Tibial artery (tissue), 4 donors: ENCODE results near the gene ZBTB7C.

Experiments
- DNase-seq, 2 donors: peaks; one replicate each; pipeline ENCODE4 v3.0.0-alpha.2; 2019
- H3K27ac ChIP-seq, 2 donors: fragments of 200-600 bp; sonication (generic) in 1 of 2; 1 replicate in 1 of 2; 2 replicates in 1 of 2; pipeline ENCODE4 v1.5.1; 2018 to 2019; ENCODE audit warnings: mild to moderate bottlenecking in 1 of 2
- H3K27me3 ChIP-seq, 2 donors: fragments of 200-600 bp; sonication (generic) in 1 of 2; one replicate each; pipeline versions ENCODE4 v1.5.1 to v1.6.0; 2016 to 2019
- H3K36me3 ChIP-seq, 3 donors: fragments of 200-600 bp; sonication (generic) in 2 of 3; one replicate each; pipeline ENCODE4 v1.5.1; 2016 to 2019; ENCODE audit warnings: mild to moderate bottlenecking in 2 of 3
- H3K4me1 ChIP-seq, 4 donors: fragments of 200-600 bp; sonication (generic) in 2 of 4; 1 replicate in 3 of 4; 2 replicates in 1 of 4; pipeline ENCODE4 v1.5.1; 2016 to 2019
- H3K4me3 ChIP-seq, 2 donors: fragments of 200-600 bp; sonication (generic) in 1 of 2; 1 replicate in 1 of 2; 2 replicates in 1 of 2; pipeline ENCODE4 v1.5.1; 2018 to 2019; ENCODE audit warnings: mild to moderate bottlenecking in 2 of 2
- H3K9me3 ChIP-seq, 3 donors: fragments of 200-600 bp; sonication (generic) in 1 of 3; one replicate each; pipeline ENCODE4 v1.5.1; 2016 to 2019
- CTCF ChIP-seq, 2 experiments: fragments of 200-600 bp in 1 of 2; fragments of 450-650 bp in 1 of 2; IDR thresholded peaks; one replicate each; pipeline ENCODE4 v1.5.1; 2017 to 2019; ENCODE audit warnings: antibody characterized with exemption in 2 of 2, mild to moderate bottlenecking in 1 of 2, moderate library complexity in 1 of 2
- intact Hi-C: fragments of 100-400 bp; cut with DNase I; formaldehyde crosslinking; loops from one replicate; pipeline ENCODE4 v1.15.0; 2023; ENCODE audit warnings: low total_unique reads

ZBTB7C gene

GRCh38 chr18:48154828-48155227, 254.4 kb downstream of the ZBTB7C start:
- DNase-seq = no peak
- H3K4me3 ChIP-seq = no peak overlapping the region
- no peaks in the 10 kb centered on the region for H3K27me3 ChIP-seq
- no peak for TF ChIP-seq CTCF (IDR thresholded peaks at IDR 0.05)
- peaks cover 0 to 38% (median 15%) of the 10 kb centered on the region in 4 donors for H3K4me1 ChIP-seq
- intact Hi-C loops = loop anchor here (10.0 kb wide), 1 partner anchor 260 kb away; no protein-coding TSS in a partner anchor
- H3K9me3 ChIP-seq = no peaks in the 10 kb centered on the region
- H3K27ac ChIP-seq = no peak overlapping the region
- H3K36me3 ChIP-seq = no peaks in the 10 kb centered on the region

- Histone ChIP-seq H3K4me1 (peaks cover 0 to 33% (median 15%) of the 10 kb centered on the region in 4 donors), H3K36me3 (no peaks in the 10 kb centered on the region), H3K27ac (peak overlapping the region; percentile 32 to 55), H3K27me3 (no peaks in the 10 kb centered on the region), H3K4me3 (no peak overlapping the region), H3K9me3 (no peaks in the 10 kb centered on the region)
- no peak for TF ChIP-seq CTCF (IDR thresholded peaks at IDR 0.05)
- intact Hi-C loops = loop anchor here (10.0 kb wide), 1 partner anchor 261 kb away; no protein-coding TSS in a partner anchor
- DNase-seq = peak in 1 of 2 donors; percentile 65
These were observed 255.3 kb downstream of the ZBTB7C start for GRCh38 chr18:48153613-48154481.

GRCh38 chr18:48152549-48152948, 256.6 kb downstream of the ZBTB7C start:
- intact Hi-C loops = loop anchor here (10.0 kb wide), 1 partner anchor 262 kb away; no protein-coding TSS in a partner anchor
- TF ChIP-seq CTCF (IDR thresholded peaks at IDR 0.05) = no peak
- H3K27me3 ChIP-seq = no peaks in the 10 kb centered on the region
- H3K27ac ChIP-seq = peak overlapping the region in 1 of 2 donors; percentile 32
- no peaks in the 10 kb centered on the region for H3K9me3 ChIP-seq
- DNase-seq = peak in 1 of 2 donors; percentile 54
- no peak overlapping the region for H3K4me3 ChIP-seq
- no peaks in the 10 kb centered on the region for H3K36me3 ChIP-seq
- peaks cover 0 to 20% (median 15%) of the 10 kb centered on the region in 4 donors for H3K4me1 ChIP-seq

GRCh38 chr18:48151421-48152065, 257.6 kb downstream of the ZBTB7C start:
- no peak overlapping the region for H3K4me3 ChIP-seq
- no peak overlapping the region for H3K27ac ChIP-seq
- intact Hi-C loops = loop anchor here (10.0 kb wide), 1 partner anchor 263 kb away; no protein-coding TSS in a partner anchor
- TF ChIP-seq CTCF (IDR thresholded peaks at IDR 0.05) = no peak
- peaks cover 0 to 19% (median 14%) of the 10 kb centered on the region in 4 donors for H3K4me1 ChIP-seq
- H3K27me3 ChIP-seq = no peaks in the 10 kb centered on the region
- no peaks in the 10 kb centered on the region for H3K9me3 ChIP-seq
- no peak for DNase-seq
- H3K36me3 ChIP-seq = no peaks in the 10 kb centered on the region

- H3K9me3 ChIP-seq = no peaks in the 10 kb centered on the region
- intact Hi-C loops = no loop called here
- peak in 1 of 2 donors; percentile 28 for DNase-seq
These were observed 260.0 kb downstream of the ZBTB7C start for GRCh38 chr18:48149020-48149685.

More at GRCh38 chr18:48149020-48149685, 260.0 kb downstream of the ZBTB7C start:
- Histone ChIP-seq H3K27ac (no peak overlapping the region), H3K36me3 (no peaks in the 10 kb centered on the region), H3K4me1 (peaks cover 0 to 16% (median 13%) of the 10 kb centered on the region in 4 donors), H3K27me3 (no peaks in the 10 kb centered on the region), H3K4me3 (no peak overlapping the region)
- TF ChIP-seq CTCF (IDR thresholded peaks at IDR 0.05) = no peak
